SK-N-MC (cell line): ENCODE data around the gene TRIM29.

Source experiments
- EZH2 ChIP-seq: fragments of 200-600 bp; sonication (generic); IDR thresholded peaks from one replicate; pipeline ENCODE4 v1.6.1; 2017; ENCODE audit warnings: antibody characterized with exemption
- FOXP2 ChIP-seq: optimal IDR thresholded peaks from 2 replicates; pipeline ENCODE3; 2011; ENCODE audit warnings: mild to moderate bottlenecking, moderate library complexity; ENCODE audit not compliant: insufficient read depth; ENCODE audit errors: extremely low read length, control extremely low read depth
- POLR2AphosphoS5 ChIP-seq: IDR thresholded peaks from 2 replicates; pipeline ENCODE4 v1.6.1; 2012; ENCODE audit warnings: mild to moderate bottlenecking, low read depth, low read length, borderline replicate concordance

- TF ChIP-seq EZH2 (no peak), POLR2AphosphoS5 (no peak), FOXP2 (no peak)
These were observed 63.8 kb downstream of the TRIM29 start for GRCh38 chr11:120074076-120074475.
